Transverse colon (tissue), 3 donors: ENCODE data around the gene MBD5.

Experiments
- EP300 ChIP-seq: sonication (generic); formaldehyde crosslinking; IDR thresholded peaks from one replicate; pipeline ENCODE4 v1.6.1; 2017; ENCODE audit warnings: antibody characterized with exemption, low read depth
- POLR2A ChIP-seq: fragments of 450-650 bp; IDR thresholded peaks from one replicate; pipeline ENCODE4 v1.6.1; 2016; ENCODE audit warnings: antibody characterized with exemption, mild to moderate bottlenecking, moderate library complexity
- TF ChIP-seq, protein P1 (sequence below), 5 experiments: fragments of 200-600 bp in 3 of 5; fragments of 450-650 bp in 2 of 5; sonication (generic) in 3 of 5; IDR thresholded peaks; 1 replicate in 2 of 5; 2 replicates in 3 of 5; pipeline ENCODE4 v1.5.1; 2016 to 2017; ENCODE audit warnings: antibody characterized with exemption in 5 of 5, inconsistent platforms in 3 of 5, mild to moderate bottlenecking in 2 of 5, moderate library complexity in 1 of 5

DNA sequence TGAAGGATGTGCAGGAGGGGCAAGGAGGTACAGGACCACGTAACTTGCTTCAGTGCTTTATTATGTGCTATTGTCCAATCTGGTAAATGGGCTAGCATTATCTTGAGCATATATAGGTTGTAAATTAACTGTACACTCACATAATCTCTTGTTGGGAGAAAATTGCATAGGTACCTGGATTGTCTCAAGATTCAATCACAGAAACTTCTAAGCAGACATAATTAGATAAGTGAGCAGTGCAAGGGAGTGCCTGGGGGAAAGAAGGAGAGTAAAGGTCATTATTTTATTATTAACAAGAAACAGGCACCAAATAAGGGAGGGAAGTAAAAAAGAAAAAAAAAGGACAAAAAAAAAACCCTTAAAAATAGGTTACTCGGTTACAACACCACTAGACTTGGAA lies 186.2 kb downstream of the MBD5 start:
- TF ChIP-seq, protein P1, sequence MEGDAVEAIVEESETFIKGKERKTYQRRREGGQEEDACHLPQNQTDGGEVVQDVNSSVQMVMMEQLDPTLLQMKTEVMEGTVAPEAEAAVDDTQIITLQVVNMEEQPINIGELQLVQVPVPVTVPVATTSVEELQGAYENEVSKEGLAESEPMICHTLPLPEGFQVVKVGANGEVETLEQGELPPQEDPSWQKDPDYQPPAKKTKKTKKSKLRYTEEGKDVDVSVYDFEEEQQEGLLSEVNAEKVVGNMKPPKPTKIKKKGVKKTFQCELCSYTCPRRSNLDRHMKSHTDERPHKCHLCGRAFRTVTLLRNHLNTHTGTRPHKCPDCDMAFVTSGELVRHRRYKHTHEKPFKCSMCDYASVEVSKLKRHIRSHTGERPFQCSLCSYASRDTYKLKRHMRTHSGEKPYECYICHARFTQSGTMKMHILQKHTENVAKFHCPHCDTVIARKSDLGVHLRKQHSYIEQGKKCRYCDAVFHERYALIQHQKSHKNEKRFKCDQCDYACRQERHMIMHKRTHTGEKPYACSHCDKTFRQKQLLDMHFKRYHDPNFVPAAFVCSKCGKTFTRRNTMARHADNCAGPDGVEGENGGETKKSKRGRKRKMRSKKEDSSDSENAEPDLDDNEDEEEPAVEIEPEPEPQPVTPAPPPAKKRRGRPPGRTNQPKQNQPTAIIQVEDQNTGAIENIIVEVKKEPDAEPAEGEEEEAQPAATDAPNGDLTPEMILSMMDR (IDR thresholded peaks at IDR 0.05), result no peak
- TF ChIP-seq EP300 (no peak), POLR2A (no peak)
